GM13976 (cell line): Measurements from ENCODE around the gene ACAA1.
A peak's percentile ranks its signal among the peaks of the same experiment; 100 is the strongest.
"Not testable (repeated sequence)": the region's sequence is repeated elsewhere in the genome, so short reads cannot be mapped to it uniquely, and the experiment has no call there.

Experiments
- DNase-seq: peaks from one replicate; pipeline ENCODE4 v3.0.0; 2012; ENCODE audit warnings: low spot score
- CTCF ChIP-seq: IDR thresholded peaks from 2 replicates; pipeline ENCODE4 v1.5.1; 2012; ENCODE audit warnings: borderline replicate concordance, mild to moderate bottlenecking; ENCODE audit not compliant: insufficient read depth; ENCODE audit errors: extremely low read depth, missing control alignments, control extremely low read depth
- in situ Hi-C: fragments of 300-500 bp; cut with MboI; formaldehyde crosslinking; loops from one replicate; pipeline ENCODE4 v1.12.0; 2022; ENCODE audit warnings: low sequenced_read_pairs, mixed read lengths, inconsistent platforms; ENCODE audit not compliant: unreplicated experiment

The ACAA1 gene

GRCh38 chr3:38136393-38136776, 542 bp downstream of the ACAA1 start:
- DNase-seq = peak; percentile 49
- in situ Hi-C loops = loop anchor here (25.0 kb wide), 1 partner anchor 351 kb away; the partner anchor contains the start of gene EXOG
- TF ChIP-seq CTCF = no peak

DNA sequence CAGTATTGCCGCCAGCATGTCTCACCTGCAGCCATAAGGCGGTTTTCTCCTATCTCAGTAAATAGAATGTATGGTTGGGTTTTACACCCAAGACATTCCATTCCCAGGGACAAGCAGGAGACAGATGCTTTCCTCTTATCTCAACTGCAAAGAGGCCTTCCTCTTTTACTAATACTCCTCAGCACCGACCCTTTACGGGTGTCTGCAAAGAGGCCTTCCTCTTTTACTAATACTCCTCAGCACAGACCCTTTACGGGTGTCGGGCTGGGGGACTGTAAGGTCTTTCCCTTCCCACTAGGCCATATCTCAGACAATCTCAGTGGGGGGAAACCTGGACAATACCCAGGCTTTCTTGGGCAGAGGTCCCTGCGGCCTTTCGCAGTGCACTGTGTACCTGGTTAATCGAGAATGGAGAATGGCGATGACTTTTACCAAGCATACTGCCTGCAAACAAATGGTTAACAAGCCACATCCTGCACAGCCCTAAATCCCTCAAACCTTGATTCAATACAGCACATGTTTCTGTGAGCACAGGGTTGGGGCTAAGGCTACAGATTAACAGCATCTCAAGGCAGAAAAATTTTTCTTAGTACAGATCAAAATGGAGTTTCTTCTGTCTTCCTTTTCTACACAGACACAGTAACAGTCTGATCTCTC, 1.2 kb downstream of the ACAA1 start:
- DNase-seq = not testable (repeated sequence)

GRCh38 chr3:38134517-38135143, 2.3 kb downstream of the ACAA1 start:
- in situ Hi-C loops = loop anchor here (25.0 kb wide), 1 partner anchor 353 kb away; the partner anchor contains the start of gene EXOG
- not testable (repeated sequence) for DNase-seq

More for the DNA sequence above, 1.2 kb downstream of the ACAA1 start:
- in situ Hi-C loops = loop anchor here (25.0 kb wide), 1 partner anchor 352 kb away; the partner anchor contains the start of gene EXOG

DNA sequence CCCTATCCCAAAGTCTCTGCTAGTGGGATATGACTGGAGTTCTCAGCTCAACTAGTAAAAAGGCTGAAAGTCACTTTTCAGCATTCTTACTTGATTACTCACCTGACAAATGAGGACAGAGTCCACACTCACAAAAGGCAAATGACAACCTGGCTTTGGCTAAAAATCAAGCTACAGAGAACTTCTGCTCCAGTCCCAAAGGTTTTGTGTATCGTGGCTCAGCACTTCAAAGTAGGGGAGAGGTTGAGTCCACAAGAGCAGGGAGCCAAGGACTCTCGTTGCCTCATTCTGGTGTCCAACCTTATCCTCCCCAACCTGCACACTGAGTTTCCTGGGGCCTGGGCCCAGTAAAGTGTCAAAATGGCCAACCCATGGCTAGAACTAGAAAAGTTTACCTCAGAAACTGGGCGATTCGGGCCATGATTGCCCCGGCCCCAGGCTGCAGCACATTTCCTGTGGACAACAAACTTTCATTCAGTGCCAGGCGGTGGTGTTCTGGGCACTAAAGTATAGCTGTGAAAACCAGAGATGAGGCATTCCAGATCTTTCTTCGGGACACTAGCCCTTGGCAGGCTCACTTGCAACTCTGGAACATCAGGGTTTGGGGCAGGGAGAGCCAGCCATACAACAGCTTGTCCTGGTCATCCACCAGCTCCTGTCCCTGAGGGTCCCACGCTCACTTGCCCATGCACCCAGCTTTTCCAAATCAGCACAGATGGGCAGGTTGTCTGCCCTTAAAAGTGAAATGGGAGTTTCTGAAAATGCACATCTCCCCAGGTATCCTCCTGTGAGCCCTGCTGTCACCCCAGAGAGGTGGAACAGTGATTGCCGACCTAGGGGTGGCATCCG, 3.1 kb downstream of the ACAA1 start:
- in situ Hi-C loops = loop anchor here (25.0 kb wide), 1 partner anchor 354 kb away; the partner anchor contains the start of gene EXOG
- no peak for DNase-seq
- no peak for TF ChIP-seq CTCF

DNA sequence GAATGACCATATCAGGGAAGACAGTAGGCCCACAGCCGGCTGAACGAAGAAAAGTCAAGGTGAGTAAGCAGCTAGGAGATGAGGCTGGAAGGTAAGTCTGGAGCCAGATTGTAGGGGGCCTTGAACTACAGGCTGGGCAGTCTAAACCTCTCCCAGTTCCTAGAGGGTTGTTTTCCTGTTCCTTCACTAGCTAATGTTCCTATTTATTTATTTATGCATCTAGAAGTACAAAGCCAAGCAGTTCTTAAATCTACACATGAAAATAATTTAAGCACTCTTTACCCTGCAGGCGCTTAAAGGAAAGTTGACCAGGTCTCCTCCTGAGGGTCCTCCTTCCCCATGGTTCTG, 3.7 kb downstream of the ACAA1 start:
- TF ChIP-seq CTCF = no peak
- in situ Hi-C loops = loop anchor here (25.0 kb wide), 1 partner anchor 354 kb away; the partner anchor contains the start of gene EXOG
- DNase-seq = no peak

DNA sequence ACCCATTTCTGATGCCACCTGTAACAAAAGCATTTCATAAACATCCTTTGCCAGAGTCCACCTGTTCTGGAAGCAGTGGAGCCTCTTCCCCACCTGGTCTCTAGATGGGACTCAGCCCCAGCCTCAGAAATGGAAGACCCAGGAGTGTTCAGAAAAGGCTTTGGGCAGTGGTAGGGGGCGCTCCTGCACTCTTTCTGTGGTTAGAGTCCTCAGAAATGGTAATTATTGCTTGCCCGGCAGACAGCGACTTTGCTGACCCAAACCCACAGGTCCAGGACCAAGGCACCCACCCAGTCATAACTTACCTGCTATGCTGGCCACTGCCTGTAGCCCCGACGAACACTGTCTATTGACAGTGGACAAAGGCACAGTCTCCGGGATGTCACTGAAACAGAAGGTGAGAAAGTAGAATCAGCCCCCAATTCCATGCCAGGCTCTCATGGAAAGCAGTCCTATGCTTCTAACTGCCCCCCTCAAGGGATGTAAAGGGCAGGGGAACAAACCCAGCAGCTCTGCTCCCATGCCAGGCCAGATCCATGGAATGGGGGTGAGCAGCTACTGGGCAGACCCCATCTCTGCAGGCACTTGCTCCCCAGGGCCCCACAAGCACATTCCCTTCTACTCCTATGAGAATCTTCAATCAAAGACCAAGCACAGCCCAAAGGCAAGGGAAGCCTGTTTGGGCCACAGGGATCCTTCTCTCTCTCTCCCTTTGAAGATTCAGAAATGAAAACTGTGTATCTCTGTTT, 5.1 kb downstream of the ACAA1 start:
- TF ChIP-seq CTCF = peak; percentile 40
- in situ Hi-C loops = loop anchor here (25.0 kb wide), 1 partner anchor 356 kb away; the partner anchor contains the start of gene EXOG
- peak; percentile 52 for DNase-seq

- no peak for TF ChIP-seq CTCF
- no peak for DNase-seq
- in situ Hi-C loops = loop anchor here (25.0 kb wide), 1 partner anchor 357 kb away; the partner anchor contains the start of gene EXOG
Measured at GRCh38 chr3:38130631-38131065, 6.3 kb downstream of the ACAA1 start.
